ENCODE measurements around the gene DUOX1. TPM values are rescaled to one million over a fixed set of nuclear protein-coding genes. Genes with fewer than 3 reads are reported as not detected.

The DUOX1 gene
- total and polyA plus RNA-seq, 2 of the 13 experiments (the other 11 are each of a cell fraction or from before 2014, with no cell fraction given), result 0.03 TPM; not detected in 1

DNA sequence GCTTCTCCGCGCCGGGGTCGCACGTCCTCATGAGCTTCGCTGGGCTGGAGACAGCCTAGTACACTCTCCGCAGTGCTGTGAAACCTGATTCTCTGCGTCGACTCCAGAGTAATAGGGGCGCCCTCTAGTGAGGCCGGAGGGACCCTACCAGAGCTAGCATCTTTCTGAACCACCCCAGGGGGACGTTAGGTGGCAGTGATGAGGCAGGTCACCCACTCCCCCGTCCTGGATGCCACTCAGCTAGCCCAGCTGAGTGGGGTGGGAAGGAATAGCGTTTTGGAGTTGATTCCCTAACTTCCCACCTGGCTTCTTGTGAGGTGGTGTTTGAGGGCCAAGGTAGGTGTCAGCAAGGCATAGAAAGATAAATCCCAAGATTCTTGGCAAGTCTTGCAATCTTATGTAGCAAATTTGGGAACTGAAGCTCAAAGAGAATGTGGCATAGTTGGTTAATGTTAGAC is 11.6 kb upstream of the DUOX1 start (continued):
- TF ChIP-seq CENPX (CRISPR knock-in tag; IDR thresholded peaks at IDR 0.05) (no peak), REL (CRISPR knock-in tag; conservative IDR thresholded peaks at IDR 0.05) (no peak), SOX13 (IDR thresholded peaks at IDR 0.05) (no peak), SOX13 (CRISPR knock-in tag; conservative IDR thresholded peaks at IDR 0.05 in 1 of 2, IDR thresholded peaks at IDR 0.05 in 1 of 2) (no peak; a peak in 1 of 4 replicates), ZNF30 (CRISPR knock-in tag; IDR thresholded peaks at IDR 0.05) (no peak), SNAI1 (CRISPR knock-in tag; IDR thresholded peaks at IDR 0.05; ENCODE audit: borderline replicate concordance) (no peak), MLX (CRISPR knock-in tag; IDR thresholded peaks at IDR 0.05) (no peak), HOXA7 (CRISPR knock-in tag; IDR thresholded peaks at IDR 0.05) (no peak), KLF16 (CRISPR knock-in tag; IDR thresholded peaks at IDR 0.05) (peak in 1 of 2 experiments; percentile 77; a peak in 2 of 4 replicates), ZNF143 (CRISPR knock-in tag; IDR thresholded peaks at IDR 0.05) (no peak), ZNF850 (CRISPR knock-in tag; conservative IDR thresholded peaks at IDR 0.05) (no peak), SNRNP70 (IDR thresholded peaks at IDR 0.05; ENCODE audit: low read depth, low read length) (no peak), SALL1 (CRISPR knock-in tag; IDR thresholded peaks at IDR 0.05) (peak; percentile 74), ZSCAN5A (CRISPR knock-in tag; IDR thresholded peaks at IDR 0.05; ENCODE audit: borderline replicate concordance) (no peak), ATM (IDR thresholded peaks at IDR 0.05; ENCODE audit: borderline replicate concordance) (no peak), CENPT (CRISPR knock-in tag; IDR thresholded peaks at IDR 0.05; ENCODE audit: low read depth) (no peak), THRA (CRISPR knock-in tag; IDR thresholded peaks at IDR 0.05; ENCODE audit: borderline replicate concordance) (peak; percentile 27; the same call in 1 of the 2 replicates), ZNF704 (CRISPR knock-in tag; IDR thresholded peaks at IDR 0.05; ENCODE audit: borderline replicate concordance) (no peak), RBM39 (IDR thresholded peaks at IDR 0.05; ENCODE audit: low read depth, low read length, poor library complexity, severe bottlenecking) (no peak), ZNF253 (CRISPR knock-in tag; IDR thresholded peaks at IDR 0.05; ENCODE audit: borderline replicate concordance) (no peak), SNAPC2 (CRISPR knock-in tag; IDR thresholded peaks at IDR 0.05) (no peak), HNRNPK (IDR thresholded peaks at IDR 0.05; ENCODE audit: low read depth, low read length, poor library complexity, severe bottlenecking) (no peak), KDM6A (CRISPR knock-in tag; IDR thresholded peaks at IDR 0.05; ENCODE audit: low read depth) (no peak), ZMYM4 (CRISPR knock-in tag; IDR thresholded peaks at IDR 0.05) (peak; percentile 56; the same call in 1 of the 2 replicates), ATRX (CRISPR knock-in tag; IDR thresholded peaks at IDR 0.05; ENCODE audit: borderline replicate concordance) (no peak)
- TF ChIP-seq, protein P1, sequence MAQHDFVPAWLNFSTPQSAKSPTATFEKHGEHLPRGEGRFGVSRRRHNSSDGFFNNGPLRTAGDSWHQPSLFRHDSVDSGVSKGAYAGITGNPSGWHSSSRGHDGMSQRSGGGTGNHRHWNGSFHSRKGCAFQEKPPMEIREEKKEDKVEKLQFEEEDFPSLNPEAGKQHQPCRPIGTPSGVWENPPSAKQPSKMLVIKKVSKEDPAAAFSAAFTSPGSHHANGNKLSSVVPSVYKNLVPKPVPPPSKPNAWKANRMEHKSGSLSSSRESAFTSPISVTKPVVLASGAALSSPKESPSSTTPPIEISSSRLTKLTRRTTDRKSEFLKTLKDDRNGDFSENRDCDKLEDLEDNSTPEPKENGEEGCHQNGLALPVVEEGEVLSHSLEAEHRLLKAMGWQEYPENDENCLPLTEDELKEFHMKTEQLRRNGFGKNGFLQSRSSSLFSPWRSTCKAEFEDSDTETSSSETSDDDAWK (CRISPR knock-in tag; IDR thresholded peaks at IDR 0.05), result no peak
